Measurements from ENCODE around the gene TUFT1. TPM values are rescaled to one million over a fixed set of nuclear protein-coding genes. Genes with fewer than 3 reads are reported as not detected.

Gene TUFT1
- polyA plus RNA-seq, 1 donor from 2014 or later = 25.8 TPM

- no peaks in the 10 kb centered on the region for H3K9me2 ChIP-seq (ENCODE audit: insufficient read depth, low read length)
- no peaks in the 10 kb centered on the region for H4K20me1 ChIP-seq (ENCODE audit: insufficient read depth)
- H3K4me2 ChIP-seq (ENCODE audit: low read length) = no peak overlapping the region
- no peak overlapping the region for H2AFZ ChIP-seq (ENCODE audit: low read depth, low read length)
- H3K27ac ChIP-seq (ENCODE audit: low read length) = no peak overlapping the region
- no peaks in the 10 kb centered on the region for H3K27me3 ChIP-seq (ENCODE audit: insufficient read depth, low read depth, low read length)
- no peaks in the 10 kb centered on the region for H3K79me2 ChIP-seq (replicated peaks; ENCODE audit: insufficient read depth, low read length)
- H3K9me3 ChIP-seq (ENCODE audit: low read length) = no peaks in the 10 kb centered on the region
- H3K9ac ChIP-seq (ENCODE audit: low read length) = no peak overlapping the region
- TF ChIP-seq, protein P1, sequence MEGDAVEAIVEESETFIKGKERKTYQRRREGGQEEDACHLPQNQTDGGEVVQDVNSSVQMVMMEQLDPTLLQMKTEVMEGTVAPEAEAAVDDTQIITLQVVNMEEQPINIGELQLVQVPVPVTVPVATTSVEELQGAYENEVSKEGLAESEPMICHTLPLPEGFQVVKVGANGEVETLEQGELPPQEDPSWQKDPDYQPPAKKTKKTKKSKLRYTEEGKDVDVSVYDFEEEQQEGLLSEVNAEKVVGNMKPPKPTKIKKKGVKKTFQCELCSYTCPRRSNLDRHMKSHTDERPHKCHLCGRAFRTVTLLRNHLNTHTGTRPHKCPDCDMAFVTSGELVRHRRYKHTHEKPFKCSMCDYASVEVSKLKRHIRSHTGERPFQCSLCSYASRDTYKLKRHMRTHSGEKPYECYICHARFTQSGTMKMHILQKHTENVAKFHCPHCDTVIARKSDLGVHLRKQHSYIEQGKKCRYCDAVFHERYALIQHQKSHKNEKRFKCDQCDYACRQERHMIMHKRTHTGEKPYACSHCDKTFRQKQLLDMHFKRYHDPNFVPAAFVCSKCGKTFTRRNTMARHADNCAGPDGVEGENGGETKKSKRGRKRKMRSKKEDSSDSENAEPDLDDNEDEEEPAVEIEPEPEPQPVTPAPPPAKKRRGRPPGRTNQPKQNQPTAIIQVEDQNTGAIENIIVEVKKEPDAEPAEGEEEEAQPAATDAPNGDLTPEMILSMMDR (IDR thresholded peaks at IDR 0.05; ENCODE audit: poor library complexity, severe bottlenecking) = no peak
- TF ChIP-seq SMC3 (conservative IDR thresholded peaks at IDR 0.05; ENCODE audit: poor library complexity) (no peak), EZH2 (IDR thresholded peaks at IDR 0.05; ENCODE audit: borderline replicate concordance, insufficient read depth, low read length, poor library complexity, severe bottlenecking) (no peak), MXI1 (conservative IDR thresholded peaks at IDR 0.05; ENCODE audit: poor library complexity, severe bottlenecking) (no peak)
- no peak overlapping the region for H3K4me3 ChIP-seq (ENCODE audit: low read length)
- H3F3A ChIP-seq (ENCODE audit: insufficient read depth, low read length, poor library complexity, severe bottlenecking) = no peaks in the 10 kb centered on the region
- H3K36me3 ChIP-seq (ENCODE audit: insufficient read depth, low read length) = no peaks in the 10 kb centered on the region
Observed at GRCh38 chr1:151501474-151501873, 38.6 kb upstream of the TUFT1 start.

DNA sequence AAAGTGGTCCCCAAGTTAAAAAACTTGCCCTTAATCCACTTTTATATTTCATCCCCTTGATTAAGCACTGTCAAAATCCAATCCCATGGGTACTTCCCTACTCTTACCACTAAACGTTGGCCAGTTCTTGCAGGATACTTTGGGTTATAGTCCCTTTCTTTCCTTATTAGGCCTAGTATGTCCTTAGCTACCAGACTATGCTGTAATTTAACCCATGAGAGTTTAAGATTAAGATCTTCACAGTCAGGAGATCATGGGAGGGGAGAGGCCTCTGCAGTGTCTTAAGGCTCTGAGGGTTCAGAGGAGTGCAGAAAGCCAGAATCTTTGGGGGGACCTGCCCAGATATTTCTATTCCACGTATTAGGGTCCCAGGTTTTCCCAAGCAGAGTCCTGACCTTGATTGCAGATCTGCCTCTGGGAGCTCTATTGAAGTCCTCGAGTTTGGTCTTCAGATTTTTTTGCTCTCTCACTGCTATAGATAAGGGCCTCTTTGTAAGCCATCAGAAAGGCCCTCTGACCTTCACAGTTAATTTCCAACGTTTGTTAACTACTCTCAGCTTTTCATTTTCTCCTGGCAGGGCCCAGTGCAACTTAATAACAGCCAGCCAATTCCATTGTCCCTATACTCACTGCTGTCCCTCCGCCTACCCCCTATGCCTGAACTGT, 37.9 kb upstream of the TUFT1 start:
- H2AFZ ChIP-seq (ENCODE audit: low read depth, low read length) = no peak overlapping the region
- H3F3A ChIP-seq (ENCODE audit: insufficient read depth, low read length, poor library complexity, severe bottlenecking) = no peaks in the 10 kb centered on the region
- H3K9me3 ChIP-seq (ENCODE audit: low read length) = no peaks in the 10 kb centered on the region
- no peaks in the 10 kb centered on the region for H3K9me2 ChIP-seq (ENCODE audit: insufficient read depth, low read length)
- H3K4me2 ChIP-seq (ENCODE audit: low read length) = no peak overlapping the region
- H3K27ac ChIP-seq (ENCODE audit: low read length) = no peak overlapping the region
- H3K36me3 ChIP-seq (ENCODE audit: insufficient read depth, low read length) = no peaks in the 10 kb centered on the region
- no peaks in the 10 kb centered on the region for H4K20me1 ChIP-seq (ENCODE audit: insufficient read depth)
- TF ChIP-seq MXI1 (conservative IDR thresholded peaks at IDR 0.05; ENCODE audit: poor library complexity, severe bottlenecking) = no peak
- TF ChIP-seq POLR2AphosphoS5 (IDR thresholded peaks at IDR 0.05) = no peak
- no peak for TF ChIP-seq SMC3 (conservative IDR thresholded peaks at IDR 0.05; ENCODE audit: poor library complexity)
- no peak for TF ChIP-seq RAD21 (conservative IDR thresholded peaks at IDR 0.05)
- TF ChIP-seq REST (IDR thresholded peaks at IDR 0.05; ENCODE audit: borderline replicate concordance) = no peak
- no peak for TF ChIP-seq EP300 (conservative IDR thresholded peaks at IDR 0.05; ENCODE audit: poor library complexity, severe bottlenecking)
- no peak for TF ChIP-seq EZH2 (IDR thresholded peaks at IDR 0.05; ENCODE audit: borderline replicate concordance, insufficient read depth, low read length, poor library complexity, severe bottlenecking)
- TF ChIP-seq TAF1 (IDR thresholded peaks at IDR 0.05; ENCODE audit: low read depth) = no peak
- TF ChIP-seq, protein P1 (IDR thresholded peaks at IDR 0.05; ENCODE audit: poor library complexity, severe bottlenecking) = no peak
- no peaks in the 10 kb centered on the region for H3K27me3 ChIP-seq (ENCODE audit: insufficient read depth, low read depth, low read length)
- H3K4me3 ChIP-seq (ENCODE audit: low read length) = no peak overlapping the region
- no peak overlapping the region for H3K9ac ChIP-seq (ENCODE audit: low read length)
- no peaks in the 10 kb centered on the region for H3K79me2 ChIP-seq (replicated peaks; ENCODE audit: insufficient read depth, low read length)
